8988T (cell line): ENCODE data around the gene KRT15.

Experiments
- DNase-seq: peaks from one replicate; pipeline ENCODE4 v3.0.0; 2011

The KRT15 gene

DNA sequence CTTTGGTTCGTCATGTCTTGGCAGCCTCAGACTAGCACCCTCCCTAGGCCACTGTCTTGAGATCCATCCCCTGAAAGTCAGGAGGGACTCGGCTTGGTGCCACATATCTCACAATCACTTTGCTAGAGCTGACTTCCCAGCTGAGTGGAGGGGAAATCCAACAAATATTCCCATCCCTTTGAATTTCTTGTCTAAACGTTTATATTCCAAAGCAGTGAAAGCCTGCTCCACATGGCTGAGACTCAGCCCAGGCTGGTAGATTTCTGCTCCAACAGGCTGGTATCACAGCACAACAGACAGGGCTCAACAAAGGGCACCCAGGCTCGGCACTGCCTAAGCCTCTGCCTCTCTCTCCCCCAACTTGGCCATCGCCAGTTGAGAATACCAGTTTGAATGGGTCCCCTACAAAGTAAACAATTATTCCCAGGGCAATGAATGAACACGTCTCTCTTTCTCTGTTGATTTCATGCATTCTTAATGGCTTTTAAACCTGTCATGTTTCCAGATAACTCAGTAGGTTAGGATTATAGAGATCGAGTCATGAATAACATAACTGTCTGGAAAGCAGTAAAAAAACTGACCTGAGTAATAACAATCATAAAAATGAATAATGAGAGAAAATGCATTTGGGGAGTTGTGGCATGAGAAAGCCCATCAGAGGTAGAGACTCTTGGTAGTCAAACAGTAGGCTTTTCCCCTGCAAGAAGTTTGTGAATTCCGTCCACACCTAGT, 14.3 kb downstream of the KRT15 start:
- DNase-seq, result no peak

DNA sequence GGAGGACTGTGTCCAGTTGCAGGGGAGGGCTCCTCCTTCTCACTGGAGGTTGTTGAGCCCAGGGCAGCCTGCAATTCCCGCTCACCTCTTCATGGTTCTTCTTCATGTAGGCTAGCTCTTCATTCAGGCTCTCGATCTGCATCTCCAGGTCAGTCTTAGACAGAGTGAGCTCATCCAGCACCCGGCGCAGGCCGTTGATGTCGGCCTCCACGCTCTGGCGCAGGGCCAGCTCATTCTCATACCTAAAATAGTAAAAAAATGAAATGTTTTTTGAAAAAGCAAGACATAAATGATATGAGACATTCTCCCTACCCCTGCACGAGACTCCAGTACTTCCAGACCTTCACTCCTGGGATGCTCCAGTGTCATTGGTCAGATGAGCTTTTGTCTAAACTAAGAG, 15.5 kb downstream of the KRT15 start:
- no peak for DNase-seq

DNA sequence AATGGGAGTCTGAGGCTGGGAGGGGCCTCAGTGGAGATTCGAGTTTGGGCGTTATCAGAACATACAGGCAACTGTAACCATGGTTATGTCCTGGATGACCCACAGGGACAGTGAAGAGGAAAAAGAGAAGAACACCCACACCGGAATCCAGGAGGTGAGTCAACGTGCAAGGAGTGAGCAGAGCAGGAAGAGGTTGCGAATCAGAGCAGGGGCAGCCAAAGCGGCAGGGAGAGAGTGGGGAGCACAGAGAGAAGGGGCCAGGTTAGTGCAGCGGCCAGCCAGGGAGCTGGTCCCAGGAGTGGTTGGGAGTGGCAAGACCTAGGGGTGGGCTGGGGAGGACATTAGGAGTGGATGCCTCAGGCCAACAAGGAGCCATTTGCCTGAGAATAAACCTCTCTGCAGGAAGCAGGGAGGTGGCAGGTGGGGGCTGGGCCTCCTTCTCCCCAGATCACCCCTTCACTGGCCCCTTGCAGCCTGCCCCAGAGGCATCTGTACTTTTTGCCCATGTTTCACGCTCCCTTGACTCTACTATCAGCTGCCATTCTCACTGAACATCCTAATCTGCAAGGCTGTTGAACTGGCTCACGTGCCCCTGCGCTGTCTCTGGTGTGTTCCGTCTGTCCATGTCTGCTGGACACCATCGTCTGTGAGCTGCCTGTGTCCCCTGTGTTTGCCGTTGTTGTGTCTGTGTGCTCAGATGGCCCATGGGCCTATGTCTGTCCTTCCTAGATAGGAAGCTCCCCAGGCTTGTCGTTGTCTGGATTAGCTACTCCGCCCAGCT, 18.4 kb downstream of the KRT15 start:
- DNase-seq, result peak; percentile 35

DNA sequence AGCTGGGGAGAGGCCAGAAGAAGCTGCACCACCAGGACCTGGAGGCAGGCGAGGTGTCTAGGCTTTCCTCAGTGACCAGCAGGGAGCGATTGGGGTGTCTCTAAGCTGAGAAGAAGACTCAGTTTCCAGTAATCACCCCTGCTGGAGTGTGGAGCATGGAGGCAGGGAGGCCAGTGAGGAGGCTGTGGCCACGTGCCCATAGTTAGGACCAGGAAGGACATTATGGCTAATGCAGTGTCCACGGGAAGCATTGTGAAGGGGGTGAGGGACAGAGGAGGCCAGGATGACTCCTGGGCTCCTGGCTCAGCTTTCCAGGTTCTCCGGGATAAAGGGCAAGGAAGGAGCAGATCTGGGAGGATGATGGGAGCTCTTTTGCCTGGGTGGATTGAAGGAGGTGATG, 19.0 kb downstream of the KRT15 start:
- DNase-seq, result no peak

DNA sequence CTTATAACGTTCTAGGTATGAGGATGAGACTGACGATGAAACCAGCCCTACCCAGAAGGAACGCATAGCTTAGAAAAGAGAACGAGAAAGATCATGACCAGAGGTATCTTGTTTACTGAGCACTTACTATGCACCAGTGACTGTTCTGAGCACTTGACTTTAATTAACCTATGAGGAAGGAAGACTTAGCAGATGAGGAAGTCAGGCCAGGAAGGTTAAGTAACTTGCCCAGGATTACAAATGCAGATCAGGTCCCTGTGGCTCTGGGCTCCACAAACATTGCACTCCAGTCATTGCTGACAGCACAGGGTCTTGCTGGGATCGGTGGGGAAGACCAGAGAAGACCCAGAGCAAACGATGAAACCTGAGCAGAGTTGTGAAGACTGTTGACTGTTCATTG, 20.4 kb downstream of the KRT15 start:
- no peak for DNase-seq

DNA sequence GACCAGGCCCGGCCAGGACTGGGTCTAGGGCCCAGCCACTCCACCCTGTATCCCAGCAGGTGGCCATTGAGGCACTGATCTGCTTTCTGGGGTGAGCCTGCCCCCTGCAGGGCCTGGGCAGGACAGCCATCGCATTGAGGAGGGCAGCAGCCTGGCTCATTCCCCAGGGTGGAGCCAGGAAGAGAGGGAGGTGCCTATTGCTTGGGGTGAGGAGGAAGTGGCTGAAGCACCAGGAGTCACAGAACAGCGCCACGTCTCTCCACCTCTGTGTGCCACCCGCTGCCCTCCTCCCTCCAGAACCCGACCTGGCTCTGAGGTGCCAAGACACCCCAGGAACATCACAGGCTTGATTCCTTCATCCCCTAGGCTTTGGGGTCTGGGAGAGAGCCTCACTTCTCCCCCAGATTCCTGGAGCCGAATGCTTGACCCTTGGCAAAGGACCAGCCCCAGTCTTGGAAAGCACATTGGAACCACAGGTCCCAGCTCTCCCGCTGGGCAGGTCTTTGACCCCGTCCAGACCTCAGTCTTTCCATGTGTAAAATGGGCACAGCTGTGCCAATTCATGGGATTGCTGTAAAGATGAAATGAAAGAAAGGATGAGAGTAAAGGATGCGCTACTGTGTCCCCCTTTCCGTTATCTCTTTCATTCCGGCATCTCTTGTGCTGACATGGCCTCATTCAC, 21.7 kb downstream of the KRT15 start:
- DNase-seq, result peak; percentile 77

DNA sequence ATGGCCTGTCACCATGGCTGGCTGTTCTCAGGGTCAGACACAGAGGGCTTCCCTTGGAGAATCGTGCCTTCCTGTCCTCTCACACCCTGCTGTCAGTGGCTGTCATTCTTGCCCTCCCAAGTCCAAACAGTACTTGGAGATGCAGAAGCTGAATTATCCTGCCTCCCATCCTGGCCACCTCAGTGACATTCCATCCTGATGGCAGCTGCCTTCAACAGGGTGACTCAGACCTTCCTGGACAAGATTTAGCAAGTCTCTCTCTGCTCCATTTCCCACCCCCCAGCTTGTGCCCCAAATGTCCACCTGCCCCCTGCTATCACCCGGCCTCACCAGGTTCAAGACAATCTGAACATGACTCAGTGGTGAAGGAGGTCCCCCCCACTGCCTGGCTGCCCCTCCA, 24.2 kb downstream of the KRT15 start:
- no peak for DNase-seq

DNA sequence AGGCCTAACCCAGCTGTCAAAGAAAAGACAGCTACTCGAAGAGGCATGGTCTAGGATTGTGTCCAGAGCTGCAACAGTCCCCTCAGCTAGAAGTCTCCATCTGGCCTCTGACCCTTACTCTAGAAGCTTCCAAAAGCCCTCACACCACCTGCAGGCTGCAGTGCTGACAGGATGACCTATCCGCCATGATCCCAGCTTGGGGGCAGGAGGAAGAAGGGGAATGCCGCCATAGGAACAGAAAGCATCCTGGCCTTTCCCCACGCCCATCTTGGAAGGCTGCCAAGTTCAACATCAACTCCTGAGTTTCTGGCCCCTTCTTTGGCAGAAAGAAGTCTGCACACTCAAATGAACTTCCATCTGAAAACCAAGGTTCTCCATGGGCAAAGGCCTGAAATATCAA, 25.9 kb downstream of the KRT15 start:
- DNase-seq, result no peak

DNA sequence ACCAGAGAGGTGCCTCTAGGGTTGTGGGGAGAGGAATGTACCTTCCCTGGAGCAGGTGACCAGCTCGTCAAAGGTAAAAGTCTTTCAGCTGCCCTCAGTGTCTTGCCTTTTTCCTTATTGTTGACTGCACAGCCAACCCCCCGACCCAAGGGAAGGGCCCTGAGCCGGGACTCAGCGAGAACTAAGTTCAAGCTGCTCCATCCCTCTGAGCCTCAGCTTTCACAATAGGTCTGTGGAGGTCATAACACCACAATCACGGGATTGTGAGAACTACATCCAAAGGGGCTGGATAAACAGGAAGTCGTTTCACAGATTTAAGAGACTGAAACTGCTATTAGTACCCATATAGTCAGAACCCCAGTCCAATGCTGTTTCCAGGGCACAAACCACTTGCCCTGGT, 26.3 kb downstream of the KRT15 start:
- no peak for DNase-seq

DNA sequence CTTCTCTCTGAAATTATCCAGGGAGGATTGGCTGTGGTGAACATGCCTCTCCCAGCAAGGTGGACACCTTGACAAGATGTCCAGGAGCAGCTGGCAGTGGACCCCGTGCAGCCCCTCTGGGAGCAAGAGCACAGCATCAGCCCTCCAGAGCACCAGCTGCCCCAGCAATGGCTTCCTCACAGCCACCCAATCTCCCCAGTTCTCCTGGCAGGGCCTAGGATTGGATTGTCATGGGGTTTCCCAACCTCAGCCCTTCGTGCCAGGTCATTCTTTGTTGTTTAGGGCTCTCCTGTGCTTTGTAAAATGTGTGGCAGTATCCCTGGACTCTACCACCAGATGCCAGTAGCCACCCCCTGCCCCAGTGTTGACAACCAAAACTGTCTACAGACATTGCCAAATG, 27.2 kb downstream of the KRT15 start:
- DNase-seq, result no peak

DNA sequence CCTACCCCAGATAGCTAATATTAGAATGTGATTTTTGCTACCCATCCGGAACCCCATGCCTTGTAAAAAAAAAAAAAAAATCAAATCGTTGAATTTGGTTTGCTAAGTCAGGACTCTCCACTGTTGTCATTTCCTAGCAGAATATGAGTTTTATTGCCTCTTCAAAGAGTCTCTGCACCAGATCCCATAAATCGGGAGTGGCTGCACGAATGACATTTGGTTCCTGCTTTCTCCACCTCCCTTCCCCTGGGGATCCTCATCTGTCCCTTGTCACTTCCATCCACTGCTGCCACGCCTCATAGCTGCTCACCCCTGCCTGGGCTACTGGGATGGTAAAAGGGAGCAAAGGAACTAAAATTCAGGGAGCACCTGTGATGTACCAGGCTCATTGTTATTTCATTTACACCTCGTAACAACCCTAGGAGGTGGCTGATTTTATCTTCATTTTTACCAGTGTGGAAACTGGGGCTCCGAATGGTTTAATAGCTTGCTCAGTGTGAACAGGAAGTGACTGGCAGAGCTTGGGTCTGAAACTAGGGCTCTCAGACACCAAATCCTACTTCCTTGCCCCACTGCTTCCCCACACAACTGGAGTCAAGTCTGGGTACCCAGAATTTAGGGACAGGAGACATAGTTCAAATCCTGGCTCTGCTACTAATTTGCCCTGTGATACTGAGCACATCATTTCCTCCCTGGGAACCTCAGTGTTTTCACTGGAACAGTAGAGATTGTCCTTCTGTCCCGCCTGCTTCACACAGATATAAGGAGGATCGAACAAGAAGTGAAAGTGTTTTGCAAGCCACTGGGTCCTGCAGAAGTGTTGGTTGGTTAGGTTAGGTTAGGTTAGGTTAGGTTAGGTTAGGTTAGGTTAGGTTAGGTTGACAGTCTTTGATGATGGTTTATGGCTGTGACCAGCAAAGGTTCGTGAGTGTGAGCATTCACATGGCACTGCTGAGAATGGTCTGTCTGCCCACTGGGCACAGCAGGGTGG, 28.4 kb downstream of the KRT15 start:
- DNase-seq, result no peak

DNA sequence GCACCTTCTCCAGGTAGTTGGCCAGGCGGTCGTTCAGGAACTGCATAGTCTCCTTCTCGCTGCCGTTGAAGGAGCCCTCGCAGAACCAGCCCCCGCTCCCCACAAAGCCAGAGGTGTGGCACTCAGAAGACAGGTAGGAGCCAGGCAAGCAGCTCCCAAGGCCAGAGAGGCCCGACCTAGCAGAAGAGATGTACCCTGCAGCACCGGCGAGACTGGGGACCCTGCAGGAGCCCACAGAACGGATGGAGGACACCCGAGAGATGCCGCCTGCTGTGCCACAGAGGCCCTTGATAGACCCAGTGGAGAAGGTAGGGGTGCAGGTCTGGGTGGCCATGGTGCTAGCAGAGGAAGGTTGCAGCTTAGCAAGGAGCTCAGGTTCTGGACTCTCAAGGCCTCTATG, 29.2 kb downstream of the KRT15 start, which contains the start of gene KRT36:
TSS of gene KRT36 (minus strand) at position 380 of the 400 bp plus-strand sequence. CDS start at position 334, 46 bp downstream.
- DNase-seq, result no peak

DNA sequence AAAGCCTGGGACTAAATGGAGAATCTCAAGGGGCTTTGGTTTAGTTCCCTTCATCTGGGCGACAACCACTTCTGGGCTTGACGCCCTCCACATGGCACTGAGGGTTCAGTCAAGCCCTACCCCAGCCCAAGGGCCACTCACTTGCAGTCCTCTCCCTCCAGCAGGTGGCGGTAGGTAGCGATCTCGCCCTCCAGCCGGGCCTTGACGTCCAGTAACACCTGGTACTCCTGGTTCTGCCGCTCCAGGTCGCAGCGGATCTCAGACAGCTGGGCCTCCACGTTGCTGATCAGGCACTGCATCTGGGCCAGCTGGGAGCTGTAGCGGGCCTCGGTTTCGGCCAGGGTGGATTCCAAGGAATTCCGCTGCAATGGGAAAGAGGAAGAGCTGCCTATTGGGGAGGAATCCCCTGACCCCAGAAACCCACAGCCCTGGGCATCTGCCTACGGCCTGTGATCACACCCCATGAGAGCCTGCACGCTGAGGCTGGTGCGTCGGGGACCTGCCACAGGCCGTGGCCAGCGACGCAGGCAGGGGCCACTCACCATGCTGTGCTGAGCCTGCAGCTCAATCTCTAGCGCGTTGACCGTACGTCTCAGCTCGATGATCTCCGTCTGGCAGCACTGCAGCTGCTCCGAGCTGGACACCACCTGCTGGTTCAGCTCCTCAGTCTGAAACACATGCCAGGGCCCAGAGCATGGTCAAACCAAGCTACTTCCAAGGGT, 31.7 kb downstream of the KRT15 start:
- no peak for DNase-seq

DNA sequence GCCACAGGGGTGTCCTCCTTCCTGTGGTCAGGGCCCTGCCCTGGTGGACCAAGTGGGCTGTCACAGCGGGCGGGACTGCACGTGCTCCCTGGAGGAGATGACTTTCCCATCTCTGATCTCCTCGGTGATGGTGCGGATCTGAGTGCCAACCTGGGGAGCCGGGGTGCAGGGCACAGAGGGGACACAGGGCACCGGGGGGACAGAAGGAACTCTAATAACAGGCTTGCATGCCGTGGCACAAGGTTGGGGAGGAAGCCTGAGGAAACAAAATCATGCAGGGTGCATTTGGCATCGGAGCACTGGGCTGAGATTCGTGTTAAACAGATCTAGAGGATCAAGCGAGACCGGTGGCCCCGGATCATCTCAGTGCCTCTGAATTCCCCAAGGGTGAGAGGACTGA, 32.4 kb downstream of the KRT15 start:
- no peak for DNase-seq

DNA sequence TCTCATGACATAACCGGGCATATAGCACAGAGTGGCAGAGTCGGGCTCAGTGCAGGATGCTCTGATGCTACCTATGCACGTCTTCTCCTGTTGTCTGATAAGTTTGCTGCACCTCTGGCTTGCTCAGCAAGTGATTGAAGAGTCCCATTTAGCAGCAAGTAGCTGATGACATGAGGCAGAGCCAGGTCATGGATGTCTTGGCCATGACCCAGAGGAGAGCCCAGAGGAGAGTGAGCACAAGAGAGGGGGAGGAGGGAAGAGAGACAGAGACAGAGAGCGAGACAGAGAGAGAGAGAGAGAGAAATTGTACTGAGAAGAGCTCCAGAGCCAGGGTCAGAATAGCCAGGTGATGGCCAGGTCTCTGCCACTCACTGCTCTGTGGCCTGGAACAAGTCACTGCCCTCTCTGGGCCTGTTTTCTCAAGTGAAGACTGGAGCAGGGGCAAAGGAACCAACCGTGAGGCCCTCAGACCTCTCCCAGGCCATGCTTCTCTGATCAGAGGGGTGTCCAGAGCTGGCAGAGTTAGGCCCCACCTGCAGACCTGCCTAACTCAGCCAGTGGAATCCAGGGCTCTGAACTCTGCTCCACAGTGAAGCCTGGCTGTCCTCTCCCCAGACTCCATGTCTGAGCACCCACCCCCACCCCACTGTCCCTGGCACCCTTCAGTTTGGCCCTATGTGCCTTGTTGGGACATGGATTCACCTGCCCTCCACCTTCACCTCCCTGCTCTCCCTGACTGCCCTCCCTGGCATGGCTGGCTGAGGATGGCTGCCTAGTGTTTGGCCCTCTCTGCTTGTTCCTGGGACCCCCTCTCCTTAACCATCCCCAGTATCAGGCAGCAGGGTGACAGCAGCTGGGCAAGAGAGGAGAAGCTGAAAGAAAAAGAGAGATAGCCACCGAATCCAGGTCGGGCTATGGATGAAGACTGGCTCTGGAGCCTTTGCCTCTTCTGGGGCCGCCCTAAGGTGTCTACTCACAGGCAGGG, 33.5 kb downstream of the KRT15 start:
- DNase-seq, result no peak

DNA sequence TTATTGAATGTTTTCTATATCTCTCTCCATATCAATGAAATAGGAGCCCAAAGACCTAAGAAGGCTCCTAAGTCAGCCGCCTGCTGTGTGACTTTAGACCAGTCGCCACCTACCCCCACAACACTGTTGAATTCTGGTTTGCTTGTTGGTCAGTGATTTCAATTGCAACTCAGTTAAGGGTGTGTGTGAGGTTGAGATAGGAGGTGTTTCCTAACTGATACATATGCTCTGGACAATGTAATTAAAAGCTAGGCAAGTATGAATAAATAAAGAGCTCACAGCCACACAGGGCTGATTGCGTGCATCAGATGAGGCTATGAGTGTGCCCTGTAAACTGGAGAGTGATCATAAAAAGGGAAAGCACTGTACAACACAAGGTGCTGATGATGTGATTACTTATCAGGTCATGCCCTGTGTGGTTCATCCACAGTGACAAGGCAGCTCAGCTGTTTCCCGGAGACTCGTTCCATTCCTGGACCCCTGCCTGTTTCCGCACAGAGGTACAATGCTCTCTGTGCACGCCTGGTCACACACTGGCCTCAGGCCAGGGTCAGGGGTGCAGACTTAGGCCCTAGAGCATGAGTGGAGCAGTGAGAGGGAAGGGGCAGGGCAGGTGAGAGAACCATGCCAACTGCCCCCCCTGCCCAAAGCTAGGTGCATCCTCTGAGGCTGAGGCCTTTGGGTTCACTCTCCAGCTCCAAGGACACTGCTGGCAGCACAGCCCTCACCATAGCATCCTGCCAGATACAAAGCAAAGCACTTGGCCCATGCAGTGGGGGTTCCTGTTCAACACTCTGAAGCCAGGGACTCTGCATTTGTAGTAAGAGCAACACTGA, 34.5 kb downstream of the KRT15 start:
- no peak for DNase-seq

DNA sequence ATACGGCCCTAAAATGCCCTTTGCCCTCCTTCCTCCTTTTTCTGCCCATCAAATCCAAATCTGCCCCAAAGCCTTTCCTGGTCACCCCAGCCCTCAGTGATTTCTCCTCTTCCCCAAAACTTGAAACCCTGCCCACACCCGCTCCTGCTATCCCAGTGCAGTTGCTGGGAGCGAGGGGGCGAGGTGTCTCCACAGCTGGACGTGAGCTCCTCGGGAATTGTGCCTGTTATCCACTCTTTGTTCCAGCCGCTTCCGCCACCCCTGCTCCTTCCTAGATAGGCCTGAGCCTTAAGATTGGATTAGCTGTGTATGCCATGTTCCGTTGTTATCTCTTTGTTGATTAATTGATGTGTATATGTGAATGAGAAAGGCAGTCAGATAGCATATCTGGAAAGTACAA, 35.2 kb downstream of the KRT15 start:
- DNase-seq, result no peak

DNA sequence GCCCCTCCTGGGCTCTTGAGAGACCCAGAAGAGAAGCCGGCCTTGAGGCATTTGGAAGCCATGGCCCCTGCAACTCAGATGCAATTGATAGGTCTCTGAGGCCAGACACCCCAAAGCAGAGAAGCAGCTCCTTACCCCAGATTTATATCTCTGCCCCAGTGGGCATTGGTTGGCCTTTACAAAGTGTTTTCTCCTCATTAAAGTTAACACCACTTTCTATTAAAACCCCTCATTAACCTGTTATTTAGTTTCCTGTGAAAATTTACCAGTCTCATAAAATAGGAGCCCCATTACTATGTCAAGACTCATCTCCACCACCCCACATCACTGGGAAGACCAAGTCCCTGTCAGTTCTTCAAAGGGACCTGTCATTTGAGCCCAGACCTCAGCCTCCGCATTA, 37.7 kb downstream of the KRT15 start, which contains the start of gene KRT35:
TSS of gene KRT35 (minus strand) at position 116 of the 400 bp plus-strand sequence. CDS start at position 62, 54 bp downstream.
- DNase-seq, result no peak

DNA sequence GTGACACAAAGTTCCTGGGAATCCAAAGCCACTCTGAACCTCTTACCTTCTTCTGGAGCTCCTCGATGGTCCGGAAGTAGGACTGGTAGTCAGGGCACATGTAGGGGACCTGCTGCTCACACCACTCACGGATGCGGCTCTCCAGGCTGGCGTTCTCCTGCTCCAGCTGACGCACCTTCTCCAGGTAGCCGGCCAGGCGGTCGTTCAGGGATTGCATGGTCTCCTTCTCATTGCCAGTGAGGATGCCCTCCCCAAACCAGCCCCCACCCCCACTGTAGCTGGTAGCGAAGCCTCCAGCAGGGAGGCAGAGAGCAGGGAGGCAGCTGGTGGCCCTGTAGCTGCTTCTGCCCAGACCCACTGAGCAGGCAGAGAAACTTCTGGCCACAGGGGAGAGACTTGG, 38.1 kb downstream of the KRT15 start:
- no peak for DNase-seq

DNA sequence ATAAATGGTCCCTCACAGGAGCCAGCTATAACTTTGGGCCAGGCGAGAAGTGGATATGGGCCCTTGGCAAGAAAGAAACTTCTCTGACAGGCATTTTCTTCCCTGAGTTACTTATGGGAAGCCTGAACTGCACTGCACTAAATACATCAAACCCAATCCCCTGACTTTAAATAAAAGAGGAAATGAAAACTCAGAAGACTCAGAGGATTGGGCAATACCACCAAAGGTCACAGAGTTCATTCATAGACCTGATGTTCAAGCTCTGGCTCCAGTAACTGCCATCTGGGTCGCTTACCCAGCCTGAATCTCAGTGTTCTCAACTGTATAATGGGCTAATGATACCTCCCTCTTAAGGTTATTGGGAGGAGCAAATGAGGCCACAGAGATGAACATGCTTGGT, 38.6 kb downstream of the KRT15 start:
- no peak for DNase-seq
